GM18502 (cell line): Measurements from ENCODE around the gene IAH1.
A peak's percentile ranks its signal among the peaks of the same experiment; 100 is the strongest.
"Not testable (repeated sequence)": the region's sequence is repeated elsewhere in the genome, so short reads cannot be mapped to it uniquely, and the experiment has no call there.

Experiments used
- ATAC-seq: cut with Tn5 transposase; IDR thresholded peaks from one replicate; pipeline ENCODE4 v1.9.1; 2021; ENCODE audit warnings: mild to moderate bottlenecking; ENCODE audit not compliant: unreplicated experiment, poor library complexity

The IAH1 gene

DNA sequence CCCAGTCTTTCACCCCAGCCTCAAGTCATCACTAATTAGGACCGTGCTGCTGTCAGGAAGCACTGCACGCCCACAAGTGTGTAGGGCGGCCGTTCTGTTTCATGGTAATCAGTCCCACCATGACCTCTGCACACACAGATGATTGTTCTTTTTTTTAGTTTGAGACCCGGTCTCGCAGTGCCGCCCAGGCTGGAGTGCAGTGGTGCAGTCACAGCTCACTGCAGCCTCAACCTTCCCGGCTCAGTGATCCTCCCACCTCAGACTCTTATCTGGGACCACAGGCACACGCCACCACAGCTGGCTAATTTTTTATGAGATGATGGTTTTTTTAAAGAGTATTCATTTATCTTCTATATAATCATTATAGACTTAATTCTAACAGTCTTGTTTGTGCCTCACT lies 1.8 kb upstream of the IAH1 start:
- no peak for ATAC-seq

DNA sequence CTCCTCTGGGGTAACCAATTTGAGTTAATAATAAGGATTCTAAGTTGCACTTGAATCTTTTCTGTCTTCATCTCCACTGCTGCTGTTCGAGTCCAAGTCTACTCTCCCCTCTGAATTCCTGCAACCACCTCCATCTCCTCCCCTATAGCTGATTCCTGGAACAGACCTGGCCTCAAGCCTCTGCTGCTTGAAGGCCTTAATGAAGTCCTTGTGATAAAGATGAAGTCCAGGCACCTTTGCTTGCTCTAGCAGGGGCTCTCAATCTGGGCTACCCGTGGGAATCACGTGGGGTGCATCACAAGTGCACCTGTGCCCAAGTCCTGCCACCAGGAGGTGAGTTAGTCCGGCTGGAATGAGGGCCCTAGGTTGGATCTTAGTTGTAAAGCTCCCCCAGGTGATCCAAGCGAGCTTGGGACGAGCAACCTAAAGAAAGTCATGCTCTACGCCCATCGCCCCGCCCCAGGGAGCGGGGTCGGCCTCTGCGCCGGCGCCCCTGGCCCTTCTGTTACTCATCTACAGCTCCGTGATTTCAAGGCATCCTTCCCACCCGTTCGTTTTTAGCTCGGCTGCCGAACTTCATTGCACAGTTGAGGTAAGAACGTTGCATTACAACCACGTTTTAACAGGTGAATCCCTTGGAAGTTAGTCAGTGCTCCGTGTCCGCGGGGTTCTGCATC lies 905 bp upstream of the IAH1 start:
- no peak for ATAC-seq

DNA sequence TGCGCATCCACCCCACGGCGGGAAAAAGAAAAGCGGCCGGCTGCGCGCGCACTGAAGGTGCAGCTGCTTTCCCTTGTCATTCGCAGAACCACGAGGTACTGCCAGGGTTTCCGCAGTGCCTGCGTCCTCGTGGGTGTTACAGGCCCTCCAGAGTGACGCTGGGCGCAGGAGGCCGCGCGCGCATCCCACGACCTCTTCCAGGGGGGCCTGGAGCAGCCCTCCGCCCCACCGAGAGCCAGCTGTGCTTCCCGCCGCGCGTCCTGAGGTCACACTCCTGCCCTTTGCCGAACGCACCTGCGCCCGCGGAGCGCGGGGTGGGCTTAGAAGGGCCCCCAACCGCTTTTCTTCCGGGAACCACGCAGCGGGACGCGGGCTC lies 378 bp upstream of the IAH1 start:
- peak; percentile 13 for ATAC-seq

DNA sequence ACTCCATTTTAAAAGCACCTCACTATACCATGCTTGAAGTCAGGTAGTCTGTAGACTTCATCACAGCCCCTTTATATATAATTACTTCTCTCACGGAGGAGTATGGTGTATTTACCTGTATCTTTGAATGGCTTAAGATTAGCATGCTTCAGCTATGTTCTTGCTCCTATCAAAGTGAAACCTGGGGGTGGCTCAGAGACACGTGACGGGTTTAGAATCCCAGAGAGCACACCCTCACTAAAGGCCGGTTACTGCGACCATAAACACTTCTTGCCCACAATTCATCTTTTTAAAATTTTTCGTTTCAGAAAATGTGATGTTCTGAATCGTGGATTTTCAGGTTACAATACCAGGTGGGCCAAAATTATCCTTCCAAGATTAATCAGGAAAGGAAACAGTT lies 3.6 kb downstream of the IAH1 start:
- ATAC-seq = no peak

DNA sequence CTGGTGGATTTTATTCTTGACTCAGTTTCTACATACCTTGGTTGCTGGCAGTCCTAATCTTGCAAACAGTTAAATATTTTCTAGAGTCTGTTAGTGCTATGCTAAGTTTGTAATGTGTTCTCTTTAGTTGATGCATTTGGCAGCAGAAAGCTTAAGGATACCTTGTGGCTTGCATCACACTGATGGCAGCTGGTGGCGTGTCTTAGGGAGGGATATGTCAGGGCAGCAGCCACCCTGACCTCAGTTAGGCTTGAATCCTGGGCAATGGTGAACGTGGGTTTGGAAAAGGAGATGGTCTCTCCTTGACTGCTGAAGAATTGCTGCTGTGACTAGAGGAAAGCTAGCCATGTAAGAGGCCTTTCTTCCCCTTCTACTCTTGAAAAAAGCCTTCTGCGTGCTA lies 4.2 kb downstream of the IAH1 start:
- ATAC-seq = no peak

DNA sequence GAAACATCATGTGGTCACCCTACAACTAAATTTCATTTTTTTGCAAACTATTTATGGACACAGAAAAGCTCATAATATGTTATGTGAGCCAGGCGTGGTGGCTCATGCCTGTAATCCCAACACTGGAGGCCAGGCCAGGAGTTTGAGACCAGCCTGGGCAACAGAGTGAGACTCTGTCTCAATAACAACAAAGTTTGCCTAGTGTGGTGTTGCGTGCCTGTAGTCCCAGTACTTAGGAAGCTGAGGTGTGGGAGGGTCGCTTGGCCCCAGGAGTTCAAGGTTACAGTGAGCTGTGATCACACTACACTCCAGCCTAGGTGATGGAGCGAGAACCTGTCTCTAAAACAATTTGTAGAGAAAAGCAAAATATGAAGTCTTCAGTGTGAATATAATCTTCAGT lies 5.8 kb downstream of the IAH1 start:
- no peak for ATAC-seq

DNA sequence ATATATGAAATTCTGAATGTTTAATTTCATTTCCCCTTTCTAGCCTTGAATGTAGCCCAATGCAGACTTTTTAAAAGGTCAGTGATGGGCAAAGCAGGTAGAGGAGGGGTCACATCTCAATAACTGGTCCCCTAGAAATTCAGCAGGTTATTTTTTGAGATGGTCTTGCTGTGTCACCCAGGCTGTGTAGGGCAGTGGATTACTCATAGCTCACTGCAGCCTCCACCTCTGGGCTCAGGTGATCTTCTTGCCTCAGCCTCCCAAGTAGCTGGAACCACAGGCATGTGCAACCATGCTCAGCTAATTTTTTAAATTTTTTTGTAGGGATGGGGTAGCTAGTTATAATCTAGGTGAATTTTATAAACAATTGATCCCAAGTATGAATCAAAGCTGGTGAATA lies 8.8 kb downstream of the IAH1 start:
- ATAC-seq = no peak

DNA sequence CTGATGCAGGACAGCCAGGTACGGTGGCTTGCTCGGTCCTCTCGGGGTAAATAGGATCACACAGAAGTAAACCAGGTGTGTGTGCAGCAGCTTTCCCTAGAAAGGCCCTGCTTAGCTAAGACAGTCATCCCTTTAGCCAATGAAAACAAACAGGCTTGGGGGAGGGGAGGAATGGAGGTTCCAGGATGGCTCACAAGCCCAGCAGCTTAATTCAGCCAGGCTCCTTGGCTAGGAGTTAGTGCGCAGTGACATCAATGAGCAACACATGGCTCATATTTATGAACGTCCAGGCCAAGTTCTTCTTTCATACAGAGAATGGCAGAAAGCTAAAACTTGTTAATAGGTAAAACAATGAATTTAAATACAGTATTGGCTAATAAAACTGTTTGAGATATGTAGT lies 10.2 kb downstream of the IAH1 start:
- ATAC-seq = no peak

DNA sequence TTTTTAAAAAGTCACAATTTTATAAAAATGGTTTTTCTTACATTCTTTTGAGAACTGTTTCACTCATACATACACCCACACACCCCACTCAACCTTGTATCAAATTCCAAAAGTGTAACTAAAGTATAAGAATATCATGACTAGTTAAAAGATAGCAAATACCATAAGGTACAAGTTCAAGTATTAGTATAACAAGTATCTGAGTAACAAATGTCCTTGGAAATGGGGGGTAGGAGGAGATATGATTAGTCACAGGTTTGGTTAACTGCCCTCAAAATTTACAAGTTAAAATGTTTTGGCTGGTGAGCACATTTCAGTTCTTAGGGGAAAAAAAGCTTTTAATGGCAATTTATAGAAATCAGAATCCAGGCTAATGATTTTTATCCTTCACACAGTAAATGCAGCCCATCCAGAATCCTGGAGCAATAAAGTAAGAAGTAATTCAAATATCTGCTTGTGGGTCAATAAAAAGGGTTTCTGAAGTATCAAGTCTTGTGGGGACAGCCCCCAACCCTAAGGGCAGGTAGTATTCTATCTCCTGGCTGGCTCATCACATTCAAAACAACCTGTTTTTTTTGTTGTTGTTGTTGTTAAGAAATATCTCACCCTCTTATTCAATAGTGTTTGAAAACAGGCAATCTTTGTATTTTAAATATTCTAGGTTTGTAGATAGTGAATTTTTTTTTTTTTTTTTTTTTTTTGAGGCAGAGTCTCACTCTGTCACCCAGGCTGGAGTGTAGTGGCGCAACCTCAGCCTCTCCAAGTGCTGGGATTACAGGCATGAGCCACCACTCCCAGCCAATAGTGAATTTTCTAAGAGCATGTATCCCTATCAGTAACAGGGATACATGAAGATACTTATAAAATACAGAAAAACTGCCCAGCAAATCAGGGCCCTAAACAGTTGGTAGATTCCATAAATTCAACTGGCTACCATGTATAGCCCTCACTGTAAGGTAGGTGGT lies 14.5 kb downstream of the IAH1 start:
- ATAC-seq = no peak

DNA sequence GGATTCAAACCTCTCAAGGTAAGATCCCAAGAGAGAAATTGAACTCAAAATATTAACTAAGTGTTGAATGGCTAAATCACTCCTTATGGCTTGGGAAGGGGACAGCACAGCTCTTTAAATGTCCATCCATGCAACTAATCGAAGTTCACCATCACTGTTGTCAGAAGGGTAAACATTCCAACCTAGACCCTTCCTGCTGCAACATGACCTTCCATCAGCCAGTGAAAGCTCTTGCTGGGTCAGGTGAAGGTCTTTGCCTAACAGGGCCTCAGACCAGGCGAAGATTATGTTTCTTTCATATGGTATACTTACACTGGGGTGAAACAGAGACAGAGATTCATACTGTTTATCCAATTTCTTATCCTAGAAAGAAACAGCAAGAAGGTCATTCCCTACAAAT lies 16.4 kb downstream of the IAH1 start:
- ATAC-seq = no peak

DNA sequence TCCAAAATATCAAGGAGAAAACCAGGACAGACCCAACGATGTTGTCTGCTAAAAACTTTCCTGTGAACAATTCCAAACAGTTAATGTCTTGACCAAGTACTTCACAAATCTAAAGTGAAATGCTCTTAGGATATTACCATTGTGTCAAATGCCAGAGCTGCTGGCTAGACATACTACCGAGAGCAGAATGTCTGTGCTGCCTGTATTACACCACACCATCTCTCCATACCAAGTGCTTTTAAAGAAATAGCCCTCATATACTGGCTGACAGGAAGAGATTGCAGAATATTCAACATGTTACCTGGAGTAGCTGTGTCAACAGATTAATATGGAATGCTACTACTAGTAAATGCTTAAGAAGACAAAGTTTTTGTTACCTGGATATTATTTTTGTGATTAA lies 18.6 kb downstream of the IAH1 start:
- ATAC-seq = no peak

DNA sequence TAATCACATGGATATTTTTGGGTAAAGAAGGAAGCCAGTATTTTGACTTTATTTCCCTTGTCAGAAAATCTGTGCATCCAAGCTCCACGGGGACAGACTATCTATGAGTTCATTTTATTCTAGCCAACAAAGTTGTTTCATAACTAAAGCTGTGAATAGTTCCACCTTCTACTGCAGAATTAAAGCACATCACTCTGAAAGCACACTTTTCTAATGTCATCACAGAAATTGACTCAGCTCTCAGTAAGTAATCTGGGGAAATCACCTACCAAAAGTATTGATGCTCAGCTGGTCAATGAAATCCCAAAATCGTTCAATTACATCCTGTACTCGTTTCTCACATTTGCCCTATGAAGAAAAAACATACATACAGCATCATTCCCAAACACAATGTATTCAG lies 19.1 kb downstream of the IAH1 start:
- no peak for ATAC-seq

DNA sequence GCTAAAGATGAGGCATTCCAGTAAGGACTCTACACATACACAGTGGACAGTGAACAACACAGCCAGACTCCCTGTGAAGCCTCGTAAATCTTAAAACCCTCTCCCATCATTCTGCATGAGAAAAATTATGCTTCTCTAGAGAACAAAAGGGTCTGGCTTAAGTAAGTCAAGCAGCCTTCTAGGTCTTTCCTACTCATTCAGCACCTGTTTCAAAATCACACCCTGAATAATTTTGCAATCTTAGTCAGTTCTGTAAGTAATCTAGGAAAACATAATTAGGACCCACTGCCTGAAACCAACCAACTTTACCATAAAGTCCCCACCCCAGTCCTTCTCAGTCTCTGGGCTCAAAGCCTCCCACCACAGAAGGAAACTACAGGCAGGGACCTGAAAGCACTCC lies 19.7 kb downstream of the IAH1 start:
- no peak for ATAC-seq

DNA sequence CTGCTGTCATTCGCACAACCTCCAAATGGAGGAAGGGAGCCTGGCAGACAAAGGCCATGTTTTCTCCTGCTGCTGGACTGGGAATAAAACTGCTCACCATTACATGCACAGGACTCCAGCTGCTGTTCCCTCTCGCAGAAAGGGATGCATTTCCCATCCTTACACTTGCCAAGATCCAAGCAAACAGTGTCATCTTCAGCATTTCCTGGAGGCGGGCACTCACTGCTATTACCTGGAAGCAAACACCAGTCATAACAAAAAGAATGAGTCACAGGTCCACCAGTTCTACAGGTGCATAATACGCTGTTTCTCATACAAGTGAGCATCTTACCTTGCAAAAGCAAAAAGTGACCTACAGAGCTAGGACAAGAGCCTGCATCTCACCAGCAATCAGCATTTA lies 22.7 kb downstream of the IAH1 start:
- no peak for ATAC-seq

DNA sequence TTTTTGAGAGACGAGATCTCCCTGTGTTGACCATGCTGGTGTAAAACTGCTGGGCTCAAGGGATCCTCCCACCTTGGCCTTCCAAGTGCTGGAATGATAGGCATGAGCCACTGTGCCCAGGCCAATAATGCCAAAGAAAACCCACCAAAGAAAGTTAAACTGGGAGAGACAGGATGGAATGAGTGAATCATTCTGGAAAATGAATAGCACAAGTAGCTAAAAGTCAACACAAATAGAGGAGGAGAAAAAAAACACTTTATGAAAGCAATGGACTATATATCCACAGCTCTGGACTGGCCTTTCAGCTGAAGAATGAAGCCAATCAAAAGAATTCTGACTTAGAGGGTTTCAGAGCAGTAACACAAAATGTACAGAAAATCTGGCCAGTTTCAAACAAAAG lies 23.9 kb downstream of the IAH1 start:
- ATAC-seq = no peak

DNA sequence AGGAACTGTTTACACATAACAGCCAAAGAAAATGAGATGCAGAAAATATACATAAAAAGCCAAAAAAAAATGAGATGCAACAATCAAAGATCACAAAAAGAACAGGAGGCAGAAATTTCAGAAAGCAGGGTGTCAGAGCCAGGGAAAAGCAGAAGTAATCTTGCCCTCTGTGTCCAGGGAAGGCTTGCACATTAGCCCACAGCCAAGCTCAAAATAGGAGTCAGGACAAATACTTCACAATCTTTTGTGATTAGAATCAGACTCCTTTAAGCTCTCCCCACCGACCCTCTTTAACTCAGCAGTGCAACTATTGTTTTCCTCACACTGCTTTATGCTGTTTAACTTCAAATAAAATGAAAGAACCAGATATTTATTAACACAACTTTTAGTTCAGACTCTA lies 34.6 kb downstream of the IAH1 start:
- no peak for ATAC-seq

DNA sequence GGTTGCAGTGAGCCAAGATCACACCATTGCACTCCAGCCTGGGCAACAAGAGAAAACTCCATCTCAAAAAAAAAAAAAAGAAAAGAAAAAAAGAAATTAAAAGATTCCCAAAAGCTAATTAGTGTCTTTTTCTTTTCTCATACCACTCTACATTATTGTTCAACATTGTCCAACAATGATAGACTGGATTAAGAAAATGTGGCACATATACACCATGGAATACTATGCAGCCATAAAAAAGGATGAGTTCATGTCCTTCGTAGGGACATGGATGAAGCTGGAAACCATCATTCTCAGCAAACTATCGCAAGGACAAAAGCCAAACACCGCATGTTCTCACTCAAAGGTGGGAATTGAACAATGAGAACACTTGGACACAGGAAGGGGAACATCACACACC lies 39.6 kb downstream of the IAH1 start:
- ATAC-seq = not testable (repeated sequence)

DNA sequence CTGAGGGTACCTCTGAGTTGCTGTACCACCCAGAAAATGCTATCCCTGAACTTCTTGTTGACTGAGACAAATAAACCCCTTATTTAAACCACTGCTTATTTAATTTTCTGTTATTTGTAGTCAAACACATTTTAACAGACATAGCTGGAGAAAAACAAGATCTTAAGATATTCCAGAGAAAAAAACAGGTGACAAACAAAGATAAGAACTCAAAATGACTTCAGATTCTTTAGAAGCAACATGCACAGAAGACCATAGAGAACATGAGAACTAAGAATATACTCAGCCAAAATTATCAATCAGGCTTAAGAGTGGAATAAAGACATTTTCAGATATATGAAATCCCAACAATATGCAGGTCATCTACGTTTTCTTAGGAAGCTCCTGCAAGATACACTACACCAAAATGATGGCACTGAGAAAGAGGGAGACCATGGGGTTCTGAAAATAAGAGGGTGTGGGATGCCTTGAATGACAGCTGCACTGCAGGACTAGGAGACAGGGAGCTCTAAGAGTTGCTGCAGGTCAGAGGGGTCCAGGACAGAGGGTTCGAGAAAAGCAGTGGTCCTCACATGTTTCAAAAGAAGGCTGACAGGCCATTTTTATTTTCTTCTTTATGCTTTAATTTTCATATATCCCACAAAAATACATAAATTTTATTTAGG lies 42.9 kb downstream of the IAH1 start:
- ATAC-seq = no peak

DNA sequence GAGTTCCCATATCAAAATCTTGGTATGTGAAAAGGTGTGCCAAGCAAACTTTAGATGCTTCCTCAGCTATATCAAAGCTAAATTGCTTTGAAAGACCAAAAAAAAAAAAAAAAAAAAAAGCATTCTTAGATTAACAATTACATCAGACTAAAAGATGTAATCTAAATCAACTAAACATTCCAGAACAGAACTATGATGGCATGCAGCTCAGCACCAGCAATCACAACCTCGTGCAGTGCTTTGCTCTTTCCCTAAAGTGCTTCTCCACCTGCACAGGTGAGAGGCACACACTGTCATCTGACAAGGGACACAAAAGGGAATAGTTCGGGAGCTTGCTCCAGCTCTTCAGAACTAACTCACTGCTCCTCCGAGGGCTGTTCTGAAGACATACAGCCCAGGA lies 43.8 kb downstream of the IAH1 start:
- ATAC-seq = no peak

DNA sequence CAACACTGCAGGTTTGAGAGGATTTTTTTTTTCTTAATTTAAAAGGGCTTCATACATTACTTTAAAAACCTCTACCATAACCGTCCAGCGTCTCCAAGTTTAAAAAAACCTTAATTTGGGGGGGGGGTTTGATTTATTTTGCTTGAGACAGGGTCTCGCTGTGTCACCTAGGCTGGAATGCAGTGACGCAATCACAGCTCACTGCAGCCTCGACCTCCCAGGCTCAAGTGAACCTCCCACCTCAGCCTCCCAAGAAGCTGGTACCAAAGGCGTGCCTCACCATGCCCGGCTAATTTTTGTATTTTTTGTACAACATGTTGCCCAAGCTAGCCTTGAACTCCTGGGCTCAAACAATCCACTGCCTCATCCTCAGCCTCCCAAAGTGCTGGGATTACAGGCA lies 44.4 kb downstream of the IAH1 start:
- no peak for ATAC-seq

DNA sequence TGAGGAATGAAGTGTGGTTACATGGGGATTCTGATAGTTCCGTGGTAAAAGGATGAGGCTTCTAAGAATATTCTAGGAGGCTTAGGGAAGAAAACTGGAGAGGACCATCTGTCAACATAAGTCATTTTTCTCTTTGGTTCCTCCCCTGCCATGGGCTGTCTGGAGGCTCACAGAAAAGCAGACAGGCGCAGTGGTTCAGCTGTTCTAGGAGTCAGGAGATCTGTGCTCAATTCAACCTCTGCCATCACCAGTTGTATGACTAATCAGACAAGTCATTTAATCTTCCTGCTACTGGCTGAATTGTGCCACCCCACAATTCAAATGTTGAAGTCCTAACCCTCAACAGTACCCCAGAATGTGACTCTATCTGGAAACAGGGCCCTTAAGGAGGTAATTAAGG lies 44.9 kb downstream of the IAH1 start:
- no peak for ATAC-seq
